IPS-18c (cell line): ENCODE results near the gene PTGR2.
"Not testable (repeated sequence)": the region's sequence is repeated elsewhere in the genome, so short reads cannot be mapped to it uniquely, and the experiment has no call there.

Experiments
- H3K4me3 ChIP-seq: 2 replicates; pipeline ENCODE4 v1.7.0; 2013; ENCODE audit warnings: low read depth, mild to moderate bottlenecking, low read length, moderate library complexity; ENCODE audit not compliant: insufficient read depth
- H3K9me3 ChIP-seq: one replicate; pipeline ENCODE4 v1.6.1; 2013; ENCODE audit warnings: mild to moderate bottlenecking, low read length, moderate library complexity; ENCODE audit not compliant: control insufficient read depth, insufficient read depth

PTGR2 gene

GRCh38 chr14:73827190-73827589, 24.4 kb upstream of the PTGR2 start:
- not testable (repeated sequence) for H3K4me3 ChIP-seq, H3K9me3 ChIP-seq

GRCh38 chr14:73829071-73829470, 22.6 kb upstream of the PTGR2 start:
- H3K4me3 ChIP-seq: no peak overlapping the region

GRCh38 chr14:73829526-73830431, 21.9 kb upstream of the PTGR2 start:
- H3K4me3 ChIP-seq: no peak overlapping the region
- H3K9me3 ChIP-seq: no peaks in the 10 kb centered on the region

More at GRCh38 chr14:73829071-73829470, 22.6 kb upstream of the PTGR2 start:
- H3K9me3 ChIP-seq: no peaks in the 10 kb centered on the region

GRCh38 chr14:73833034-73833433, 18.6 kb upstream of the PTGR2 start:
- Histone ChIP-seq H3K4me3 (no peak overlapping the region), H3K9me3 (no peaks in the 10 kb centered on the region)

GRCh38 chr14:73833530-73834260, 17.9 kb upstream of the PTGR2 start:
- Histone ChIP-seq H3K9me3 (no peaks in the 10 kb centered on the region), H3K4me3 (no peak overlapping the region)

GRCh38 chr14:73834261-73834625, 17.4 kb upstream of the PTGR2 start:
- no peaks in the 10 kb centered on the region for H3K9me3 ChIP-seq
- no peak overlapping the region for H3K4me3 ChIP-seq

GRCh38 chr14:73838293-73839034, 13.2 kb upstream of the PTGR2 start:
- H3K9me3 ChIP-seq, H3K4me3 ChIP-seq: not testable (repeated sequence)

GRCh38 chr14:73842201-73842600, 9.4 kb upstream of the PTGR2 start:
- Histone ChIP-seq H3K4me3 (no peak overlapping the region), H3K9me3 (no peaks in the 10 kb centered on the region)

GRCh38 chr14:73842851-73843250, 8.8 kb upstream of the PTGR2 start:
- no peaks in the 10 kb centered on the region for H3K9me3 ChIP-seq

GRCh38 chr14:73843296-73843695, 8.3 kb upstream of the PTGR2 start:
- no peak overlapping the region for H3K4me3 ChIP-seq
- no peaks in the 10 kb centered on the region for H3K9me3 ChIP-seq

More at GRCh38 chr14:73842851-73843250, 8.8 kb upstream of the PTGR2 start:
- no peak overlapping the region for H3K4me3 ChIP-seq

- Histone ChIP-seq H3K9me3 (no peaks in the 10 kb centered on the region), H3K4me3 (no peak overlapping the region)
Measured at GRCh38 chr14:73846947-73847346, 4.7 kb upstream of the PTGR2 start.

- Histone ChIP-seq H3K9me3 (no peaks in the 10 kb centered on the region), H3K4me3 (peak overlapping the region; percentile 98; the same call in 1 of the 2 replicates)
Measured at GRCh38 chr14:73851000-73851399, 631 bp upstream of the PTGR2 start.

- H3K4me3 ChIP-seq: no peak overlapping the region
- H3K9me3 ChIP-seq: no peaks in the 10 kb centered on the region
Measured at GRCh38 chr14:73859145-73859544, 7.5 kb downstream of the PTGR2 start.

- H3K9me3 ChIP-seq: no peaks in the 10 kb centered on the region
- no peak overlapping the region for H3K4me3 ChIP-seq
Measured at GRCh38 chr14:73861073-73861472, 9.4 kb downstream of the PTGR2 start.

GRCh38 chr14:73862480-73862879, 10.8 kb downstream of the PTGR2 start:
- no peak overlapping the region for H3K4me3 ChIP-seq
- no peaks in the 10 kb centered on the region for H3K9me3 ChIP-seq

- H3K9me3 ChIP-seq: no peaks in the 10 kb centered on the region
- H3K4me3 ChIP-seq: no peak overlapping the region
Measured at GRCh38 chr14:73863209-73863608, 11.6 kb downstream of the PTGR2 start.

GRCh38 chr14:73865534-73866113, 14.0 kb downstream of the PTGR2 start:
- no peaks in the 10 kb centered on the region for H3K9me3 ChIP-seq
- H3K4me3 ChIP-seq: no peak overlapping the region
